Germinal center (tissue), 1 donor: Measurements from ENCODE around the gene RTF2.
"Not testable (repeated sequence)": the region's sequence is repeated elsewhere in the genome, so short reads cannot be mapped to it uniquely, and the experiment has no call there.

Experiments used
- DNase-seq: peaks from one replicate; pipeline ENCODE4 v3.0.0; 2012; ENCODE audit warnings: mixed read lengths, low spot score

RTF2 gene

DNA sequence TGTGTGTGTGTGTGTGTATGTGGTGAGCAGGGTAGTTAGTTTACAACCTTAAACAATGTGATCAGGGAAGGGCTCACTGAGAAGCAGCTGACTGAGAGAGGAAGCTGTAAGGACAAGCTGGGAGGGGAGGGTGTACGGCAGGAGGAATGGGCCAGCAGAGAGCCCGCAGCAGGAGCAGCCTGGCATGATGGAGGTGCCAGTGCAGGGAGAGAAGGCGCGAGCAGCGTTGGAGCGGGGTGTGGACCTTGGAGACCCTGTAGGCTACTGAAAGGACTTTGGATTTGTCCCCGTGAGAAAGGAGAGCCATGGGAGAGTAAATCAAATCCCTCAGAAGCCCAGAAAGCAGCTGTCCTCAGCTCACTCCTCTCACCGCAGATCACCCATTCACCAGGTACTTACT lies 83.1 kb downstream of the RTF2 start:
- no peak for DNase-seq

- DNase-seq = no peak
These were observed 84.6 kb downstream of the RTF2 start for GRCh38 chr20:56552911-56553629.

- peak; percentile 42 for DNase-seq
These were observed 86.4 kb downstream of the RTF2 start for GRCh38 chr20:56554869-56555268.

DNA sequence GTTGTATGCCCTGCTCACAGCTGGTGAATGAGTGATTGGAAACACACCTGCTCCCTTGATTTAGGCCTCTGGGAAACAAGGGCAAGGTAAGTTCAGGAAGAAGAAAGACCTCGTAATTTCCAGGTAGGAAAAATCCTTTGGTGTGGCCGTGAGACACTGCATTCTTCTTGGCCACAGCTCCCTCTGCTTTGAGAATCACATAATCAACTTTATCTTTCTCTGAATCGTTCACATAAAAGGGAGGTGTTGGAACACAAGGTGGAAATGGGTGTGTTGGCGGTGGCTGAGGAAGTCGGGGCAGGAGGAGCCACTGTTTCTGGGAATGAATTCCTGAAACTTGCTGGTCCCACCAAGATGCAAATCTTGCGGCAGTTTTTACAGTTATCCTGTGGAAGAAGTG lies 90.5 kb downstream of the RTF2 start:
- no peak for DNase-seq

GRCh38 chr20:56564526-56564925 lies 96.1 kb downstream of the RTF2 start:
- DNase-seq = not testable (repeated sequence)

DNA sequence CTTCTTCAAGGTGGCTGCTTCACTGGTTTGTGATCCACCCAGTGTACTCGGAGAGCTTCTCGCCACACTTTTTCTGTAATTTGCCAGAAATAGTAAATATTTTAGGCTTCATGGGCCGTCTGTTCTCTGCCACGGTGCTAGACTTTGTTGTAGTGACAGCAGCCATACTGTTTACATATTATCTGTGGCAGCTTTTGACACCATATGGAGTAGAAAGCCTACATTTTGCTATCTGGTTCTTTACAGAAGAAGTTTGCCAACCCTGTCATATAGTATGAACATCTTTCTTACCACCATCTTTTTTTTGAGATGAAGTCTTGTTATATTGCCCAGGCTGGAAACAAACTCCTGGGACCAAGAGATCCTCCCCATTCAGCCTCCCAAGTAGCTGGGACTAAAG lies 97.1 kb downstream of the RTF2 start:
- DNase-seq = no peak

DNA sequence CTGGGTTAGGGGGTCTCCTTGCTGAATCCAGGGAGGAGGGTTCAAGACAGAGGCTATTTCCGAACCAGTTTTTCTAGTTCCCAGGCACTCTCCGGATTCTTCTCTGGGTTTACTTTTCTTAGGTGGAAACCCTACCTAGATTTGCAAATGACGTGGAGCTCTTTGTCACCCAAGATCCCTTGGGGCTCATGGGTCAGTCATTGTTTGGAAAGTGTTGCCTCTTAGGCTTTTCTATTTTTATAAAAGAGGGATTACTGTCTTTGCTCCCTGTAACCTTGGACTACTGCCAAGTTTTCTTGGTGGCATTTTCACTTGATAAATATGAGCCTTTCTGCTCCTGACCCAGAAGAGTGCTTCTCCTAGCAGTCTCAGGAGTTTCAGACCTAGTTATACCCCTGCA lies 98.2 kb downstream of the RTF2 start:
- DNase-seq = no peak
